SK-N-SH treated with all-trans-retinoic acid at 6 μM for 48 hours (cell line): ENCODE data around the gene LARGE1.

Experiments
- ARNTL ChIP-seq: fragments of 450-650 bp; formaldehyde crosslinking; IDR thresholded peaks from 2 replicates; pipeline ENCODE4 v1.5.0; 2020; ENCODE audit warnings: low read depth, mild to moderate bottlenecking, moderate library complexity, borderline replicate concordance
- PPARA ChIP-seq: fragments of 250-450 bp; sonication (Bioruptor Pico); IDR thresholded peaks from 2 replicates; pipeline ENCODE4 v1.5.0; 2020; ENCODE audit warnings: mild to moderate bottlenecking, borderline replicate concordance
- TCF4 ChIP-seq: fragments of 250-450 bp; sonication (Bioruptor Pico); IDR thresholded peaks from 2 replicates; pipeline ENCODE4 v1.8.0; 2021; ENCODE audit warnings: mild to moderate bottlenecking, moderate library complexity, borderline replicate concordance
- ZFP30 ChIP-seq: fragments of 450-650 bp; formaldehyde crosslinking; IDR thresholded peaks from 2 replicates; pipeline ENCODE4 v1.5.0; 2022; ENCODE audit warnings: mild to moderate bottlenecking, moderate library complexity
- TF ChIP-seq, protein P1 (sequence below): fragments of 250-450 bp; sonication (Bioruptor Pico); IDR thresholded peaks from 2 replicates; pipeline ENCODE4 v1.5.1; 2021; ENCODE audit warnings: mild to moderate bottlenecking, moderate library complexity
- TF ChIP-seq, protein P2 (sequence below): fragments of 250-450 bp; sonication (Bioruptor Pico); IDR thresholded peaks from 2 replicates; pipeline ENCODE4 v1.5.1; 2020; ENCODE audit warnings: low read depth, mild to moderate bottlenecking, moderate library complexity

DNA sequence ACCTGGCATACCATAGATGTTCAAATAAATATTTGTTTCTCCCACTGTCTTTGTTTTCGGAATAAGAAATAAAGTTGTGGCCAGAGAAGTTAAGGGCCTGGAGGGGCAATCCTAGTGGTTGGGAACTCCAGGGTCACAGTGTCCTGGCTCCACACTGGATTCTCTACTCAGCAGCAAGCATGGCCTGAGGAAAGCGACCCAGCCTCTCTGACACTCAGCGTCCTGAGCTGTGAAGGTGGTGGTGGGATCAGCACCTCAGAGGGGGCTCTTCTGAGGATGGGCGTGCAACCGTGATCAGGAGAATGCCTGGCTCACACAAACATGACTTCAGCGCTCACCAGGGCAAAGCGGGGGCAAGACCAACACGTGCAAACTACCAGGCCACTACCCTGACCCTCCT, 59.9 kb downstream of the LARGE1 start:
- no peak for TF ChIP-seq TCF4 (CRISPR knock-in tag)
- no peak for TF ChIP-seq ZFP30 (CRISPR knock-in tag)
- no peak for TF ChIP-seq PPARA (CRISPR knock-in tag)
- TF ChIP-seq, protein P1, sequence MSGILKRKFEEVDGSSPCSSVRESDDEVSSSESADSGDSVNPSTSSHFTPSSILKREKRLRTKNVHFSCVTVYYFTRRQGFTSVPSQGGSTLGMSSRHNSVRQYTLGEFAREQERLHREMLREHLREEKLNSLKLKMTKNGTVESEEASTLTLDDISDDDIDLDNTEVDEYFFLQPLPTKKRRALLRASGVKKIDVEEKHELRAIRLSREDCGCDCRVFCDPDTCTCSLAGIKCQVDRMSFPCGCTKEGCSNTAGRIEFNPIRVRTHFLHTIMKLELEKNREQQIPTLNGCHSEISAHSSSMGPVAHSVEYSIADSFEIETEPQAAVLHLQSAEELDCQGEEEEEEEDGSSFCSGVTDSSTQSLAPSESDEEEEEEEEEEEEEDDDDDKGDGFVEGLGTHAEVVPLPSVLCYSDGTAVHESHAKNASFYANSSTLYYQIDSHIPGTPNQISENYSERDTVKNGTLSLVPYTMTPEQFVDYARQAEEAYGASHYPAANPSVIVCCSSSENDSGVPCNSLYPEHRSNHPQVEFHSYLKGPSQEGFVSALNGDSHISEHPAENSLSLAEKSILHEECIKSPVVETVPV = no peak
- TF ChIP-seq, protein P2, sequence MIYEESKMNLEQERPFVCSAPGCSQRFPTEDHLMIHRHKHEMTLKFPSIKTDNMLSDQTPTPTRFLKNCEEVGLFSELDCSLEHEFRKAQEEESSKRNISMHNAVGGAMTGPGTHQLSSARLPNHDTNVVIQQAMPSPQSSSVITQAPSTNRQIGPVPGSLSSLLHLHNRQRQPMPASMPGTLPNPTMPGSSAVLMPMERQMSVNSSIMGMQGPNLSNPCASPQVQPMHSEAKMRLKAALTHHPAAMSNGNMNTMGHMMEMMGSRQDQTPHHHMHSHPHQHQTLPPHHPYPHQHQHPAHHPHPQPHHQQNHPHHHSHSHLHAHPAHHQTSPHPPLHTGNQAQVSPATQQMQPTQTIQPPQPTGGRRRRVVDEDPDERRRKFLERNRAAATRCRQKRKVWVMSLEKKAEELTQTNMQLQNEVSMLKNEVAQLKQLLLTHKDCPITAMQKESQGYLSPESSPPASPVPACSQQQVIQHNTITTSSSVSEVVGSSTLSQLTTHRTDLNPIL (CRISPR knock-in tag) = no peak
- no peak for TF ChIP-seq ARNTL (CRISPR knock-in tag)
